ENCODE data around the gene GRK5.

- TF ChIP-seq, protein P1, sequence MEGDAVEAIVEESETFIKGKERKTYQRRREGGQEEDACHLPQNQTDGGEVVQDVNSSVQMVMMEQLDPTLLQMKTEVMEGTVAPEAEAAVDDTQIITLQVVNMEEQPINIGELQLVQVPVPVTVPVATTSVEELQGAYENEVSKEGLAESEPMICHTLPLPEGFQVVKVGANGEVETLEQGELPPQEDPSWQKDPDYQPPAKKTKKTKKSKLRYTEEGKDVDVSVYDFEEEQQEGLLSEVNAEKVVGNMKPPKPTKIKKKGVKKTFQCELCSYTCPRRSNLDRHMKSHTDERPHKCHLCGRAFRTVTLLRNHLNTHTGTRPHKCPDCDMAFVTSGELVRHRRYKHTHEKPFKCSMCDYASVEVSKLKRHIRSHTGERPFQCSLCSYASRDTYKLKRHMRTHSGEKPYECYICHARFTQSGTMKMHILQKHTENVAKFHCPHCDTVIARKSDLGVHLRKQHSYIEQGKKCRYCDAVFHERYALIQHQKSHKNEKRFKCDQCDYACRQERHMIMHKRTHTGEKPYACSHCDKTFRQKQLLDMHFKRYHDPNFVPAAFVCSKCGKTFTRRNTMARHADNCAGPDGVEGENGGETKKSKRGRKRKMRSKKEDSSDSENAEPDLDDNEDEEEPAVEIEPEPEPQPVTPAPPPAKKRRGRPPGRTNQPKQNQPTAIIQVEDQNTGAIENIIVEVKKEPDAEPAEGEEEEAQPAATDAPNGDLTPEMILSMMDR (IDR thresholded peaks at IDR 0.05; ENCODE audit: insufficient read depth, low read length, poor library complexity, severe bottlenecking) = no peak
- TF ChIP-seq EZH2phosphoT487 (conservative IDR thresholded peaks at IDR 0.05; ENCODE audit: low read length) = no peak
Measured at GRCh38 chr10:119257899-119258419, 50.6 kb downstream of the GRK5 start.
